Measurements from ENCODE around the gene SZT2. TPM values are rescaled to one million over a fixed set of nuclear protein-coding genes. Genes with fewer than 3 reads are reported as not detected.

The SZT2 gene
- total RNA-seq, 4 donors from 2014 or later = 26.4 to 61.9 (median 36.7) TPM

GRCh38 chr1:43449708-43450069, 60.0 kb downstream of the SZT2 start:
- ATAC-seq (ENCODE audit: low FRiP score) (no peak), DNase-seq (ENCODE audit: low spot score) (no peak)
- no peak for TF ChIP-seq CTCF (IDR thresholded peaks at IDR 0.05)

- TF ChIP-seq CTCF (IDR thresholded peaks at IDR 0.05) = no peak
- DNase-seq (ENCODE audit: low spot score) (no peak), ATAC-seq (ENCODE audit: low FRiP score) (no peak)
These were observed 60.7 kb downstream of the SZT2 start for GRCh38 chr1:43450251-43450941.

- DNase-seq (ENCODE audit: low spot score) = no peak
- no peak for ATAC-seq (ENCODE audit: low FRiP score)
- TF ChIP-seq CTCF (IDR thresholded peaks at IDR 0.05) = no peak
These were observed 61.5 kb downstream of the SZT2 start for GRCh38 chr1:43451157-43451591.

- no peak for DNase-seq (ENCODE audit: low spot score)
- ATAC-seq (ENCODE audit: low FRiP score) = no peak
- TF ChIP-seq CTCF (IDR thresholded peaks at IDR 0.05) = no peak
These were observed 62.2 kb downstream of the SZT2 start for GRCh38 chr1:43451701-43452532.

- no peak for TF ChIP-seq CTCF (IDR thresholded peaks at IDR 0.05)
- DNase-seq (ENCODE audit: low spot score) (no peak), ATAC-seq (ENCODE audit: low FRiP score) (peak; percentile 26)
These were observed 63.2 kb downstream of the SZT2 start for GRCh38 chr1:43452789-43453441.

- ATAC-seq (ENCODE audit: low FRiP score) (peak; percentile 80), DNase-seq (ENCODE audit: low spot score) (peak; percentile 60)
- no peak for TF ChIP-seq CTCF (IDR thresholded peaks at IDR 0.05)
These were observed 64.0 kb downstream of the SZT2 start, which contains the start of gene HYI for GRCh38 chr1:43453442-43454269. Gene HYI, minus strand, starts transcription at chr1:43453931. Its CDS starts 138 bp downstream, at chr1:43453793.
